ENCODE measurements around the gene TTLL5.

- TF ChIP-seq CTCF (IDR thresholded peaks at IDR 0.05) (no peak), POLR2A (IDR thresholded peaks at IDR 0.05) (no peak)
These were observed 12.4 kb downstream of the TTLL5 start for GRCh38 chr14:75673345-75674035.
